A673 (cell line): ENCODE measurements around the gene SCMH1. TPM values are rescaled to one million over a fixed set of nuclear protein-coding genes. Genes with fewer than 3 reads are reported as not detected.

Experiments
- BruUV-seq: library from RNA; stranded (reverse); fragments of 400-500 nt; replicated peaks from 2 replicates; lab custom pipeline; 2021; lab: Mats Ljungman, UMichigan
- CTCF ChIA-PET: fragments of 300-600 bp; sonication (Branson Sonifier 250); formaldehyde crosslinking; loops from one replicate; lab custom pipeline; 2022; ENCODE audit warnings: antibody characterized with exemption; lab: Charles Lee
- POLR2A ChIA-PET: fragments of 300-600 bp; sonication (Branson Sonifier 250); formaldehyde crosslinking; loops from one replicate; lab custom pipeline; 2022; ENCODE audit warnings: antibody characterized with exemption; ENCODE audit not compliant: low non-redundant PET; lab: Charles Lee
- DNase-seq: peaks from one replicate; pipeline ENCODE4 v3.0.0-alpha.2; 2015; ENCODE audit warnings: low spot score
- H3K27ac ChIP-seq: fragments of 200-600 bp; sonication (generic); 2 replicates; pipeline ENCODE4 v1.5.1; 2016; ENCODE audit warnings: mixed run types, low read depth, mild to moderate bottlenecking, mixed read lengths, antibody characterized with exemption, low read length; ENCODE audit not compliant: poor library complexity, severe bottlenecking
- H3K27me3 ChIP-seq: fragments of 200-600 bp; sonication (generic); replicated peaks from 2 replicates; pipeline ENCODE4 v1.6.1; 2017; ENCODE audit warnings: mixed run types, low read depth, mild to moderate bottlenecking, mixed read lengths, antibody characterized with exemption, low read length; ENCODE audit not compliant: insufficient read depth, poor library complexity
- H3K36me3 ChIP-seq: fragments of 200-600 bp; sonication (generic); 2 replicates; pipeline ENCODE4 v1.6.1; 2016; ENCODE audit warnings: mixed run types, mild to moderate bottlenecking, mixed read lengths, antibody characterized with exemption, low read length; ENCODE audit not compliant: insufficient read depth, poor library complexity, severe bottlenecking
- H3K4me1 ChIP-seq: fragments of 200-600 bp; sonication (generic); 2 replicates; pipeline ENCODE4 v1.6.1; 2017; ENCODE audit warnings: mixed run types, mild to moderate bottlenecking, mixed read lengths, antibody characterized with exemption, low read length; ENCODE audit not compliant: insufficient read depth, poor library complexity, severe bottlenecking
- H3K4me3 ChIP-seq: fragments of 200-600 bp; sonication (generic); 2 replicates; pipeline ENCODE4 v1.5.1; 2016; ENCODE audit warnings: low read depth, mixed run types, mild to moderate bottlenecking, mixed read lengths, low read length; ENCODE audit not compliant: poor library complexity, severe bottlenecking
- H3K9me3 ChIP-seq: fragments of 200-600 bp; sonication (generic); 2 replicates; pipeline ENCODE4 v1.6.1; 2016; ENCODE audit warnings: mixed run types, low read depth, mild to moderate bottlenecking, mixed read lengths, antibody characterized with exemption, low read length; ENCODE audit not compliant: poor library complexity, severe bottlenecking
- CTCF ChIP-seq: fragments of 300-800, 200-600 bp; sonication (generic); conservative IDR thresholded peaks from 2 replicates; pipeline ENCODE4 v1.5.1; 2017; ENCODE audit warnings: low read depth, mild to moderate bottlenecking, antibody characterized with exemption, low read length, moderate library complexity, mixed read lengths
- EZH2 ChIP-seq: fragments of 200-600 bp; sonication (generic); IDR thresholded peaks from 2 replicates; pipeline ENCODE4 v1.6.1; 2017; ENCODE audit warnings: borderline replicate concordance, low read depth, mild to moderate bottlenecking, mixed read lengths, antibody characterized with exemption, low read length; ENCODE audit not compliant: poor library complexity, severe bottlenecking
- intact Hi-C: fragments of 100-400 bp; cut with micrococcal nuclease; formaldehyde crosslinking; loops from one replicate; pipeline ENCODE4 v1.10.0; 2022; ENCODE audit not compliant: unreplicated experiment
- total RNA-seq: library from RNA; stranded (reverse); gene quantifications from 2 replicates; pipeline ENCODE4 v1.2.3, GENCODE V29; 2021

Gene SCMH1
- total RNA-seq, 1 experiment from 2014 or later: 30.4 TPM

GRCh38 chr1:41015281-41015896 is 226.7 kb downstream of the SCMH1 start:
- no TSS peak for BruUV-seq
- Histone ChIP-seq H3K36me3 (peaks cover 57% of the 10 kb centered on the region), H3K9me3 (no peaks in the 10 kb centered on the region), H3K4me1 (no peaks in the 10 kb centered on the region), H3K27me3 (no peaks in the 10 kb centered on the region), H3K27ac (no peak overlapping the region), H3K4me3 (no peak overlapping the region)
- CTCF ChIA-PET: no interaction called here
- no peak for DNase-seq
- intact Hi-C loops: loop anchor here (5.0 kb wide), 1 partner anchor 227 kb away; the partner anchor contains the start of gene SCMH1
- TF ChIP-seq EZH2: no peak
- POLR2A ChIA-PET: no interaction called here

DNA sequence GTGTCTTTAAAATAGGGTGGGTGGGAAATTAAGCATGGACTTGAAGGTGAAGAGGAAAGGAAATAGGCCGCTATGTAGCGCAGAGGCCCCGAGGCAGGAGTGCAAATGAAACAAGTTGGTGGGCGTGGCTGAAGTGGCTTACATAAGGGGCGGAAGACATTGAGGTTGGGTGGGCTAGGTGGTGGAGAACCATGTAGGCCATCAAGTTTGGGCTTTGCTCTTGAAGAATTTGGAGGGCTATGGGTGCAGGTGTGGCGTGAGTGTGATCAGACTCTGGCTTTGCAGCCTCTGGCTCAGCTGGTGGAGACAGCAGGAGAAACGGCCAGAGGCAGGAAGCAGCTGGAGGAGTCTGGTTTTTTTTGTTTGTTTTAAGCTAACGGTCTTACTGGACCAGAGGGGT is 227.2 kb downstream of the SCMH1 start:
- CTCF ChIA-PET: no interaction called here
- Histone ChIP-seq H3K27ac (no peak overlapping the region), H3K27me3 (no peaks in the 10 kb centered on the region), H3K36me3 (peaks cover 63% of the 10 kb centered on the region), H3K4me3 (no peak overlapping the region), H3K9me3 (no peaks in the 10 kb centered on the region), H3K4me1 (no peaks in the 10 kb centered on the region)
- intact Hi-C loops: loop anchor here (5.0 kb wide), 1 partner anchor 227 kb away; the partner anchor contains the start of gene SCMH1
- POLR2A ChIA-PET: no interaction called here
- no TSS peak for BruUV-seq
- TF ChIP-seq EZH2 (no peak), CTCF (no peak)
- DNase-seq: no peak

GRCh38 chr1:41013796-41014195 is 228.3 kb downstream of the SCMH1 start:
- Histone ChIP-seq H3K4me1 (no peaks in the 10 kb centered on the region), H3K27ac (no peak overlapping the region), H3K4me3 (no peak overlapping the region), H3K27me3 (no peaks in the 10 kb centered on the region), H3K36me3 (peaks cover 73% of the 10 kb centered on the region), H3K9me3 (no peaks in the 10 kb centered on the region)
- intact Hi-C loops: no loop called here
- ChIA-PET CTCF (no interaction called here), POLR2A (no interaction called here)
- BruUV-seq: no TSS peak
- TF ChIP-seq EZH2 (no peak), CTCF (no peak)
- no peak for DNase-seq

DNA sequence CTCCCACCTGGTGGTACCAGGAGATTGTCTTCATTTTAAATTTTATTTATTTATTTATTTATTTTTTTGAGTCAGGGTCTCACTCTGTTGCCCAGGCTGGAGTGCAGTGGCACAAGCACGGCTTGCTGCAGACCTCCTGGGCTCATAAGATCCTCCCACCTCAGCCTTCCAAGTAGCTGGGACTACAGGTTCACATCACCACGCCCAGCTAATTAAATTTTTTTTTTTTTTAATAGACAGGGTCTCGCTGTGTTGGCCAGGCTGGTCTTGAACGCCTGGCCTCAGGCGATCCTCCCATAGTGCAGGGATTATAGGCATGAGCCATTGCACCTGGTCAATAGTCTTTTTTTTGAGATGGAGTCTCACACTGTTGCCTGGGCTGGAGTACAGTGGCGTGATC is 229.1 kb downstream of the SCMH1 start:
- no peak for TF ChIP-seq EZH2
- TF ChIP-seq CTCF: no peak
- POLR2A ChIA-PET: no interaction called here
- CTCF ChIA-PET: no interaction called here
- Histone ChIP-seq H3K4me3 (no peak overlapping the region), H3K4me1 (no peaks in the 10 kb centered on the region), H3K27ac (no peak overlapping the region), H3K27me3 (no peaks in the 10 kb centered on the region), H3K36me3 (peaks cover 77% of the 10 kb centered on the region), H3K9me3 (no peaks in the 10 kb centered on the region)
- no TSS peak for BruUV-seq
- DNase-seq: no peak
- intact Hi-C loops: no loop called here
